ENCODE data around the gene PPM1H. TPM values are rescaled to one million over a fixed set of nuclear protein-coding genes. Genes with fewer than 3 reads are reported as not detected.

PPM1H gene
- total RNA-seq, 1 experiment from 2014 or later, result 37.1 TPM

DNA sequence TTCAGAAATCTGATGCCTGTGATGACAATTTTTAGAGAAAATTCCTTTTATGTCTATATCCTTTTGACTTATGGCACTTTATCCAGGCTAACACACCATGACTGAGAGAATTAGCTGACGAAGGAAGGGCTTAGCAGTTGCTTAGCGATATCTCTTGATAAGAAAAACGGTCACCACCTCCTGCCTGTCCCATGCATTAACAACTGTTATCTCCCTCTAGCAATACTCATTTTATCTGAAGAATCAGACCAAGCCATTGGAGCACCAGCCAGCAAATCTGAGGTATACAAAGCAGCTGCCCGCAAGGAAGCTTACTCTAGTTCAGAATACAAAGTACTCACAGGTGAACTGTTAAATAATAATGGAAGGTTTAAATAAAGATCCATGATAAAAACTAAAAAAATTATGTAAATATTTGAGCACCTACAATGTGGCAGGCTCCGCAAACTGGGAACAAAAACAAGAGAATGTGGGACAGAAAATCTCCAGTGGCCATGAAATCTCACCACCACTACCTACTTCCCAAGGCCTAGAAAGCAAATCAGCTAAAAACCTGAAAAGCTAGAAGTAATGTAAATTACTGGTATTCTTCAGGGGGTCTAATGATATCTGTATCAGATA, 24.3 kb downstream of the PPM1H start:
- DNase-seq (ENCODE audit: low spot score) (no peak), ATAC-seq (no peak)
- no peaks in the 10 kb centered on the region for H3K27me3 Mint-ChIP-seq (ENCODE audit: low read depth)
- H3K27ac Mint-ChIP-seq, result no peak overlapping the region
- no peaks in the 10 kb centered on the region for H3K36me3 Mint-ChIP-seq
- CTCF ChIA-PET, result interaction anchor here (1.1 to 1.4 kb wide), 3 partner anchors 73 to 158 kb away, joined by 3 read pairs; no protein-coding TSS in a partner anchor
- no peaks in the 10 kb centered on the region for H3K9me3 Mint-ChIP-seq
- H3K4me1 Mint-ChIP-seq, result peaks cover 51% of the 10 kb centered on the region
- H3K4me3 Mint-ChIP-seq, result no peak overlapping the region
- POLR2A ChIA-PET, result interaction anchor here (0.8 to 1.3 kb wide), 2 partner anchors 23 to 29 kb away, joined by 3 to 5 read pairs; no protein-coding TSS in a partner anchor
- TF ChIP-seq GABPB1 (CRISPR knock-in tag; IDR thresholded peaks at IDR 0.05), result no peak
- TF ChIP-seq, protein P1, sequence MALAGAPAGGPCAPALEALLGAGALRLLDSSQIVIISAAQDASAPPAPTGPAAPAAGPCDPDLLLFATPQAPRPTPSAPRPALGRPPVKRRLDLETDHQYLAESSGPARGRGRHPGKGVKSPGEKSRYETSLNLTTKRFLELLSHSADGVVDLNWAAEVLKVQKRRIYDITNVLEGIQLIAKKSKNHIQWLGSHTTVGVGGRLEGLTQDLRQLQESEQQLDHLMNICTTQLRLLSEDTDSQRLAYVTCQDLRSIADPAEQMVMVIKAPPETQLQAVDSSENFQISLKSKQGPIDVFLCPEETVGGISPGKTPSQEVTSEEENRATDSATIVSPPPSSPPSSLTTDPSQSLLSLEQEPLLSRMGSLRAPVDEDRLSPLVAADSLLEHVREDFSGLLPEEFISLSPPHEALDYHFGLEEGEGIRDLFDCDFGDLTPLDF (CRISPR knock-in tag; IDR thresholded peaks at IDR 0.05), result no peak
- TF ChIP-seq NR2C2 (CRISPR knock-in tag; IDR thresholded peaks at IDR 0.05), result no peak
- TF ChIP-seq MYBL2 (CRISPR knock-in tag; IDR thresholded peaks at IDR 0.05), result no peak
- no peak for TF ChIP-seq ZSCAN18 (CRISPR knock-in tag; IDR thresholded peaks at IDR 0.05)
- TF ChIP-seq TEAD4 (CRISPR knock-in tag; IDR thresholded peaks at IDR 0.05), result no peak
- no peak for TF ChIP-seq ZMAT4 (CRISPR knock-in tag; IDR thresholded peaks at IDR 0.05)
- TF ChIP-seq ZNF138 (CRISPR knock-in tag; conservative IDR thresholded peaks at IDR 0.05), result no peak
- no peak for TF ChIP-seq E2F4 (CRISPR knock-in tag; IDR thresholded peaks at IDR 0.05; ENCODE audit: borderline replicate concordance, low read depth)
- TF ChIP-seq JUN (CRISPR knock-in tag; IDR thresholded peaks at IDR 0.05), result no peak
- TF ChIP-seq, protein P2, sequence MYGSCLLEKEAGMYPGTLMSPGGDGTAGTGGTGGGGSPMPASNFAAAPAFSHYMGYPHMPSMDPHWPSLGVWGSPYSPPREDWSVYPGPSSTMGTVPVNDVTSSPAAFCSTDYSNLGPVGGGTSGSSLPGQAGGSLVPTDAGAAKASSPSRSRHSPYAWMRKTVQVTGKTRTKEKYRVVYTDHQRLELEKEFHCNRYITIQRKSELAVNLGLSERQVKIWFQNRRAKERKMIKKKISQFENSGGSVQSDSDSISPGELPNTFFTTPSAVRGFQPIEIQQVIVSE (CRISPR knock-in tag; IDR thresholded peaks at IDR 0.05; ENCODE audit: borderline replicate concordance), result no peak
- TF ChIP-seq ZNF232 (CRISPR knock-in tag; IDR thresholded peaks at IDR 0.05), result no peak
- no peak for TF ChIP-seq ELF4 (CRISPR knock-in tag; IDR thresholded peaks at IDR 0.05; ENCODE audit: low read depth)
- TF ChIP-seq STAT6 (CRISPR knock-in tag; conservative IDR thresholded peaks at IDR 0.05; ENCODE audit: low read depth), result no peak
- no peak for TF ChIP-seq ZNF425 (CRISPR knock-in tag; conservative IDR thresholded peaks at IDR 0.05)
- no peak for TF ChIP-seq ERG (CRISPR knock-in tag; IDR thresholded peaks at IDR 0.05)
- no peak for TF ChIP-seq ZBTB43 (CRISPR knock-in tag; IDR thresholded peaks at IDR 0.05)
- no peak for TF ChIP-seq ZNF219 (CRISPR knock-in tag; IDR thresholded peaks at IDR 0.05; ENCODE audit: borderline replicate concordance)

All from WTC11 (cell line).